ENCODE measurements around the gene MBOAT7. TPM values are rescaled to one million over a fixed set of nuclear protein-coding genes. Genes with fewer than 3 reads are reported as not detected.
"Not testable (repeated sequence)": the region's sequence is repeated elsewhere in the genome, so short reads cannot be mapped to it uniquely, and the experiment has no call there.

Gene MBOAT7
- total RNA-seq, 1 donor from 2014 or later: 99.1 TPM

DNA sequence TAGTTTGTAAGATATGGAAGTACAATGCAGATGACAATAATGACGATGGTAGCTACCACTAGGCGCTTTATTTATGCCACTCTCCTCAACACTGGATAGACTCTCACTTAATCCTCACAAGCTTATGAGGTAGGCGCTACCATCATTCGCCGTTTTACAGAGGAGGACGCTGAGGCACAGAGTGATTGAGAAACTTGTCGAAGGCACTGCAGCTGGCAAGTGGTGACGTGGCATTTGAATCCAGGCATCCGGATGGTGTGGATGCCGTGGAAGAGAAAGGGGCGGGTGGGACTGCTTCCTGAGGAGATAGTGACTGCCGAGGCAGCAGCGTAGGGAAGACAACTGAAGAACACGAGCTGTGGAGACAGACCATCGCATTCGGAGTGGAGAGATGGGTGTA, 10.0 kb upstream of the MBOAT7 start:
- Mint-ChIP-seq H3K36me3 (ENCODE audit: insufficient read depth) (peaks cover 19% of the 10 kb centered on the region), H3K27ac (peak overlapping the region; percentile 90), H3K4me1 (ENCODE audit: low read depth) (peaks cover 27% of the 10 kb centered on the region), H3K9me3 (ENCODE audit: low read depth) (no peaks in the 10 kb centered on the region), H3K27me3 (no peaks in the 10 kb centered on the region), H3K4me3 (ENCODE audit: low read depth) (peak overlapping the region; percentile 58)
- DNase-seq (ENCODE audit: low spot score, unreplicated experiment): no peak
- TF ChIP-seq CTCF (IDR thresholded peaks at IDR 0.05; ENCODE audit: unreplicated experiment): no peak

DNA sequence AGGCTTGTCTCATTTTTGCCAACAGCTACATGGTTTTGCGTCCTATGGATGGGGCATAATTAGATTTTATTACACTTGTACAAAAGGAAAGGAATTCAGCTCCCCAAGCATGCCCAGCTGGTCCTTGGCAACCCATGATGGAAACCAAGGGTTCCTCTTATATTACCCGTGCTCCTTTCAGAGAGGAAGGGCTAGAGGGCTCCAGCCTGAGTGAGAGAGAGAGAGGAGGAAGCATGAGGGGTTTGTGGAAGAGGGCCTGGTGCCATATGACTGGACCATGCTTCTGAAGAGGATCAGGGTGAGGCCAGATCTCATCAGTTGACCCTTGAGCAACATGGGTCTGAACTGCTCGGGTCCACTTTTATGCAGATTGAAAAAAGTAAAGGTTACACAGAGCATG, 7.7 kb upstream of the MBOAT7 start:
- Mint-ChIP-seq H3K4me1 (ENCODE audit: low read depth) (peaks cover 13% of the 10 kb centered on the region), H3K36me3 (ENCODE audit: insufficient read depth) (peaks cover 15% of the 10 kb centered on the region), H3K4me3 (ENCODE audit: low read depth) (no peak overlapping the region), H3K27ac (no peak overlapping the region), H3K27me3 (no peaks in the 10 kb centered on the region), H3K9me3 (ENCODE audit: low read depth) (no peaks in the 10 kb centered on the region)
- DNase-seq (ENCODE audit: low spot score, unreplicated experiment): no peak
- no peak for TF ChIP-seq CTCF (IDR thresholded peaks at IDR 0.05; ENCODE audit: unreplicated experiment)

GRCh38 chr19:54196536-54196935, 7.2 kb upstream of the MBOAT7 start:
- no peak for DNase-seq (ENCODE audit: low spot score, unreplicated experiment)
- Mint-ChIP-seq H3K4me1 (ENCODE audit: low read depth) (peaks cover 14% of the 10 kb centered on the region), H3K4me3 (ENCODE audit: low read depth) (no peak overlapping the region), H3K27ac (no peak overlapping the region), H3K27me3 (no peaks in the 10 kb centered on the region), H3K9me3 (ENCODE audit: low read depth) (no peaks in the 10 kb centered on the region), H3K36me3 (ENCODE audit: insufficient read depth) (peaks cover 15% of the 10 kb centered on the region)
- TF ChIP-seq CTCF (IDR thresholded peaks at IDR 0.05; ENCODE audit: unreplicated experiment): no peak

DNA sequence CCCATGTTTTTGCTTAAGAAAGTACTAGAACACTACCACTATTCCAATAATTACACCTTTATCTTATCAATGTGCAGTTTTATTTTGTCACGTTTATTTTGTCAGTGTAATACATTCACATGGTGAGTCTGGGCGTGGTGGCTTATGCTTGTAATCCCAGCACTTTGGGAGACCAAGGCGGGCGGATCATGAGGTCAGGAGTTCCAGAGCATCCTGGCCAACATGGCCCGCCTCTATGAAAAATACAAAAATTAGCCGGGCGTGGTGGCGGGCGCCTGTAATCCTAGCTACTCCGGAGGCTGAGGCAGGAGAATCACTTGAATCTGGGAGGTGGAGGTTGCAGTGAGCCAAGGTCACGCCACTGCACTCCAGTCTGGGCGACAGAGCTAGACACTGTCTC, 5.1 kb upstream of the MBOAT7 start:
- DNase-seq (ENCODE audit: low spot score, unreplicated experiment); H3K4me3 Mint-ChIP-seq (ENCODE audit: low read depth); H3K27ac Mint-ChIP-seq; H3K9me3 Mint-ChIP-seq (ENCODE audit: low read depth); H3K27me3 Mint-ChIP-seq: not testable (repeated sequence)
- H3K4me1 Mint-ChIP-seq (ENCODE audit: low read depth): peaks cover 12% of the 10 kb centered on the region
- H3K36me3 Mint-ChIP-seq (ENCODE audit: insufficient read depth): peaks cover 13% of the 10 kb centered on the region

DNA sequence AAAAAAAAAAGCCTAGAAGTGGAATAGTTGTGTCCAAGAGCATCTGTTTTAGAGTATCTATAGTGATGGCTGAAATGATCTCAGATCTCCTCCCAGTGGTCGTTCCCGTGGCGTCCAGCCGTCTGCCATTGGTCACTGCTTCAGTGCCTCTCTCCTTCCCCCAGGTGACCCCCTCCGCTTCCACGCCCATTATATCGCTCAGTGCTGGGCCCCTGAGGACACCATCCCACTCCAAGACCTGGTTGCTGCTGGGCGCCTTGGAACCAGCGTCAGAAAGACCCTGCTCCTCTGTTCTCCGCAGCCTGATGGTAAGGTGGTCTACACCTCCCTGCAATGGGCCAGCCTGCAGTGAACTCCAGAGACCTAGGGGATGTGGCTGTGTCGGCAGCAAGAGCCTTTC, 3.6 kb upstream of the MBOAT7 start:
- H3K27ac Mint-ChIP-seq: no peak overlapping the region
- H3K9me3 Mint-ChIP-seq (ENCODE audit: low read depth): no peaks in the 10 kb centered on the region
- TF ChIP-seq CTCF (IDR thresholded peaks at IDR 0.05; ENCODE audit: unreplicated experiment): no peak
- peaks cover 12% of the 10 kb centered on the region for H3K4me1 Mint-ChIP-seq (ENCODE audit: low read depth)
- H3K4me3 Mint-ChIP-seq (ENCODE audit: low read depth): peak overlapping the region; percentile 40
- DNase-seq (ENCODE audit: low spot score, unreplicated experiment): no peak
- no peaks in the 10 kb centered on the region for H3K27me3 Mint-ChIP-seq
- peaks cover 13% of the 10 kb centered on the region for H3K36me3 Mint-ChIP-seq (ENCODE audit: insufficient read depth)

- H3K27ac Mint-ChIP-seq: peak overlapping the region; percentile 95
- peaks cover 12% of the 10 kb centered on the region for H3K36me3 Mint-ChIP-seq (ENCODE audit: insufficient read depth)
- TF ChIP-seq CTCF (IDR thresholded peaks at IDR 0.05; ENCODE audit: unreplicated experiment): no peak
- peaks cover 17% of the 10 kb centered on the region for H3K4me1 Mint-ChIP-seq (ENCODE audit: low read depth)
- DNase-seq (ENCODE audit: low spot score, unreplicated experiment): no peak
- peak overlapping the region; percentile 88 for H3K4me3 Mint-ChIP-seq (ENCODE audit: low read depth)
- H3K9me3 Mint-ChIP-seq (ENCODE audit: low read depth): no peaks in the 10 kb centered on the region
- H3K27me3 Mint-ChIP-seq: no peaks in the 10 kb centered on the region
These were observed 2.6 kb upstream of the MBOAT7 start for GRCh38 chr19:54191811-54192453.
